Omental fat pad (tissue), 4 donors: ENCODE data around the gene PKDREJ. TPM values are rescaled to one million over a fixed set of nuclear protein-coding genes. Genes with fewer than 3 reads are reported as not detected.

Experiments used
- ATAC-seq: fragments of 150-250 bp; one replicate; pipeline ENCODE4 v1.9.1; 2016; ENCODE audit warnings: mild to moderate bottlenecking, moderate library complexity; ENCODE audit not compliant: low FRiP score
- DNase-seq: peaks from one replicate; pipeline ENCODE4 v3.0.0-alpha.2; 2019; ENCODE audit warnings: low spot score
- total RNA-seq, 4 donors: library from RNA; depleted of rRNA; stranded (reverse); fragments of >200 nt; gene quantifications; one replicate each; pipeline ENCODE4 v1.1.0, GENCODE V29; 2016
- TF ChIP-seq, protein P1 (sequence below), 3 donors: fragments of 450-650 bp; IDR thresholded peaks; one replicate each; pipeline ENCODE4 v1.5.1; 2016 to 2017; ENCODE audit warnings: antibody characterized with exemption in 3 of 3, mild to moderate bottlenecking in 3 of 3, moderate library complexity in 2 of 3

Gene PKDREJ
- total RNA-seq, 4 donors from 2014 or later = 0.09 TPM; not detected in 3

DNA sequence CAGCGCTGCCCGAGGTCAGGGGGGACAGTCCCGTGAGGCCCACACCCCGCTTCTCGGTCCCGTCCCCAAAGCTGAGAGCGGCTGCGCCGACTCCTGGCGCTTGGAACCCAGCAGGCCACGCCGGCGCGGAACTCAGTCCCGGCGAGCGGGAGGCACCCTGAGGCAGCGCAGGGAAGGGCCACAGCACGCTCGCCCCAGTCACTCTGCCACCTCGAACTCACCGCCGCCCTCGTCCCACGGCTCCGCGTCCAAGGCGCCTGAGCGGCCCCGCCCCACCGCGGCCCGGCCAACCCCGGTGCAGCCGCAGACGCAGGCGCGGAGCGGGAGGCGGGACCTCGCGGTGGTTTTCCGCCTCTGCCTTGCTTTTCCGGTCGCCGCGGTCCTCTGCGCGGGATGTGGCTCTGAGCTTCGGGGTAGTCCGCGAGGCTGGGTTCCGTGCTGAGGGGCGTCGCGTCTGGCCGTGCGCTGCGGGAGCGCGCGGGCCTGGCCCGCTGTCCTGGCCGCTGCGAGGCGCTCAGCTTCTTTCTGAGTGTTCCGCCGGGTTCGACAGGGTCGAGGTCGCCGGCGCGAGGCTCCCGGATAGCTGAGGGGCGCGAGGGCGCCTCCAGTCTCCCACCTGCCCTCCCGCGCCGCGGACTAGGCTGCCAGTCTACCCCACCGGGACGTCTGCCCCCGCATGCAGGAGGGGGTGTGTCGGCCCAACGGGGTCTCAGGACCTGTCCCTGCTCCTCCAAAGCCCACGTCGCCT is 12.9 kb downstream of the PKDREJ start, which contains the start of gene CDPF1:
TSS of gene CDPF1 (minus strand) at position 259 of the 748 bp plus-strand sequence. CDS start 2,009 bp downstream, outside the sequence.
- DNase-seq (peak; percentile 55), ATAC-seq (peak; percentile 94)
- TF ChIP-seq, protein P1, sequence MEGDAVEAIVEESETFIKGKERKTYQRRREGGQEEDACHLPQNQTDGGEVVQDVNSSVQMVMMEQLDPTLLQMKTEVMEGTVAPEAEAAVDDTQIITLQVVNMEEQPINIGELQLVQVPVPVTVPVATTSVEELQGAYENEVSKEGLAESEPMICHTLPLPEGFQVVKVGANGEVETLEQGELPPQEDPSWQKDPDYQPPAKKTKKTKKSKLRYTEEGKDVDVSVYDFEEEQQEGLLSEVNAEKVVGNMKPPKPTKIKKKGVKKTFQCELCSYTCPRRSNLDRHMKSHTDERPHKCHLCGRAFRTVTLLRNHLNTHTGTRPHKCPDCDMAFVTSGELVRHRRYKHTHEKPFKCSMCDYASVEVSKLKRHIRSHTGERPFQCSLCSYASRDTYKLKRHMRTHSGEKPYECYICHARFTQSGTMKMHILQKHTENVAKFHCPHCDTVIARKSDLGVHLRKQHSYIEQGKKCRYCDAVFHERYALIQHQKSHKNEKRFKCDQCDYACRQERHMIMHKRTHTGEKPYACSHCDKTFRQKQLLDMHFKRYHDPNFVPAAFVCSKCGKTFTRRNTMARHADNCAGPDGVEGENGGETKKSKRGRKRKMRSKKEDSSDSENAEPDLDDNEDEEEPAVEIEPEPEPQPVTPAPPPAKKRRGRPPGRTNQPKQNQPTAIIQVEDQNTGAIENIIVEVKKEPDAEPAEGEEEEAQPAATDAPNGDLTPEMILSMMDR (IDR thresholded peaks at IDR 0.05) = no peak

DNA sequence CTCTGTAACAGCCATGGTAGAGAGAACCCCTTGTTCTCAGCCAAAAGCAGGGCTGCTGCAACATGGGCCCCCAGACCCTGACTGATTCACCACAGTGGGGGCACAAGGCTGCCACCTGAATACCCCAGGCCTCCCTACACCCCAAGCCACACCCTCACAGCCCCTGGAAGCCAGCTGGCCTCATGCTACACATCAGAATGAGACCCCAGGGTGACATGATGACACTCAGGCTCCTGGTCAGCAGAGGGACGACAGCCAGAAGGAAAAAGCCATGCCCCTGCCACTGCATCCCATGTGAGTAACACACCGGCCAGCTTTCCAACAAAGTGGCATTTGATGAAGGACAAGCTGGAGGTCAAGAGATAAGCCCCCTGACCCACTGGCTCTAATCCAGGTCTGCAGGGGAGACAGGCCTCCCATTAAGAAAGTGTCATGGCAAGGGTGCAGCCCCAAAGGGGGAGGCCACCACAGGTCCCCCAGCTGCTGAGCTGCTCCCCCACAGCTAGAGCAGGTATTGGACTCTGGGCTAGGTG is 15.6 kb downstream of the PKDREJ start:
- no peak for DNase-seq
- ATAC-seq = no peak
- TF ChIP-seq, protein P1 (IDR thresholded peaks at IDR 0.05) = no peak

DNA sequence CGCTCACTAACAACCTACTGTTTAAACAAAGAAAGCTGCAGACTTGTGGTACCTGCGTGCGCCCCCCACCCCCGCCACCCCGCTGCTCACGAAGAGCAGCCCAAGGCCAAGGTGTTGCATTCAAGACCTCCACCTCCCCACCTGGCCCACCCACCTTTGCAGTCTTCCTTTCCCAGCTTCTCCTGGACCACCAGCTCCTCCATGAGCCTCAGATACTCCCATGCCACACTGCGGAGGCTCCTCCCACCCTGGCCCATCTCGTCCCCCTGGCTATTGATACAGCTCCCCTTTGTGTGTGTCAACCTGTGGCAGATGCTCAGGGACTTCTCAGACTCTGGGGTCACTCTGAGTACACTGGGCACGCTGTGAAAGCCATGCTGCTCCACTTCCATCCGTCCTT is 17.0 kb downstream of the PKDREJ start:
- TF ChIP-seq, protein P1 (IDR thresholded peaks at IDR 0.05) = no peak

DNA sequence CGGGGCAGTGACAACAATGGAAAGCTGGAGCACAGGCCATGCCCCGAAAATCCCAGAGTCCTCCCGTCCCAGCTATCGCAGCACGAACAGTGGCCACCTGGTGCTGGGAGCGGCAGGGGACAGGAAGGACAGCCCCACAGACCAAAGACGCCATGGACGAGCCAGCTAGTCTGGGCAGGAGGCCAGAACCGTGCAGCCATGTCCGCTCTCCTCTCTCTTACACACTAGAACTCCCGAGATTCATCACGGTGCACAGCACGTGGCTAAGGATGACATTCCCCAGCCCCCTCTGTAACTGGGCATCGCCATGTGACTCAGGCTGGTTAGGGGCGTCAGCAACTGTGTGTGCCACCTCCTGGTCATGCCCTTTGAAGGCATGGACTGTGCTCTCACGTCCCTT is 17.6 kb downstream of the PKDREJ start:
- no peak for ATAC-seq
- TF ChIP-seq, protein P1 (IDR thresholded peaks at IDR 0.05) = no peak
- no peak for DNase-seq

More for the DNA sequence above, 17.0 kb downstream of the PKDREJ start:
- ATAC-seq (no peak), DNase-seq (no peak)

DNA sequence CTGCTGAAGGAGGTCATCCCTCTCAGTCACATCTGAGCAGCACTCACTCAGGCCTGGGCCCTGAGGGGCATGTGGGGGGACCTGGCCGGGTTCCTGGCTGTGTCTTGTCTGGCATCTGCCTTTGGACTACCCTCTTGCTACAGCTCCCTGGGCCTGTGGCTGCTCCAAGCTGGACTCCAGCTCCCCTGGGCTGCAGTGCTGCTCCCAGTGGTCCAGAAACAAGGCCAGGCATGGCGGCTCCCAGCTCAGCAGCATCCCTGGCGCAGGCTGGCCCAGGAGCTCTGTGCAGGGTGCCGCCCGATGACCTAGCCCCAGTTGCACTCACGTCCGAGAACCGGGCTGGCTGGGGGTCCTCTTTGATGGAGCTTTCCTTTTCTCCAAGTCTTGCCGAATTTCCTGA is 18.4 kb downstream of the PKDREJ start:
- DNase-seq (no peak), ATAC-seq (no peak)
- TF ChIP-seq, protein P1 (IDR thresholded peaks at IDR 0.05) = no peak

DNA sequence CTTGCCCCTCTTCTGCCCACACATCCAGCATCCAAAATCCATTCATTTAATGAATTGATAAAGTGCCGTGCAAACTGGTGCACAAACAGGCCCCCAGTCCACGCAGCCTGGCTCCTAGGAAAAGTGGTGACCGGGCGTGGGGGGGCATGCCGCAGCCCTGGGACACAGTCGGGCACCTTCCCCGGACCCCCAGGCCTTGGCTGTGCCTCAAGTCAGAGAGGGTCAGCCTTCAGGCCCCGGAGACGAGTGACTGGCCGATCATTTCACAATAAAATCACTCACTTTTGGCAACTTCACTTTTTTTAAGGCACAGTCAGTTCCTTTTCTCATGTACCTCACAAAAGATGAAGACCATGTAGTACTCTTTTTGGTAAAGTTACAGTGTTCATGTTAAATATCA is 21.1 kb downstream of the PKDREJ start:
- DNase-seq (no peak), ATAC-seq (no peak)
- TF ChIP-seq, protein P1 (IDR thresholded peaks at IDR 0.05) = no peak
